NT2/D1 (cell line): ENCODE measurements around the gene BICC1.
A peak's percentile ranks its signal among the peaks of the same experiment; 100 is the strongest.
"Not testable (repeated sequence)": the region's sequence is repeated elsewhere in the genome, so short reads cannot be mapped to it uniquely, and the experiment has no call there.

Experiments used
- DNase-seq: peaks from one replicate; pipeline ENCODE4 v3.0.0-alpha.2; 2011; ENCODE audit warnings: low read depth, low spot score
- H3K27me3 ChIP-seq: 2 replicates; pipeline ENCODE4 v1.6.0; 2011; ENCODE audit warnings: mild to moderate bottlenecking; ENCODE audit not compliant: insufficient read length, insufficient read depth
- H3K36me3 ChIP-seq: 2 replicates; pipeline ENCODE4 v1.6.1; 2011; ENCODE audit warnings: mild to moderate bottlenecking, low read length, mixed read lengths; ENCODE audit not compliant: insufficient read depth, insufficient read length
- H3K4me1 ChIP-seq: 2 replicates; pipeline ENCODE4 v1.5.1; 2011; ENCODE audit not compliant: insufficient read depth, insufficient read length
- H3K4me3 ChIP-seq: 2 replicates; pipeline ENCODE4 v1.5.1; 2011; ENCODE audit warnings: low read depth; ENCODE audit not compliant: insufficient read length
- H3K9ac ChIP-seq: 2 replicates; pipeline ENCODE4 v1.6.0; 2011; ENCODE audit warnings: low read depth; ENCODE audit not compliant: insufficient read length
- H3K9me3 ChIP-seq: 2 replicates; pipeline ENCODE4 v1.5.1; 2011; ENCODE audit warnings: mild to moderate bottlenecking, low read length; ENCODE audit not compliant: insufficient read depth
- SUZ12 ChIP-seq: IDR thresholded peaks from 2 replicates; pipeline ENCODE4 v1.6.1; 2011; ENCODE audit not compliant: insufficient read length, insufficient read depth; ENCODE audit errors: extremely low read depth
- YY1 ChIP-seq: IDR thresholded peaks from 2 replicates; pipeline ENCODE4 v1.6.1; 2011; ENCODE audit not compliant: insufficient read length, insufficient read depth
- ZNF274 ChIP-seq: IDR thresholded peaks from 2 replicates; pipeline ENCODE4 v1.6.1; 2011; ENCODE audit warnings: mild to moderate bottlenecking, low read depth, low read length

The BICC1 gene

DNA sequence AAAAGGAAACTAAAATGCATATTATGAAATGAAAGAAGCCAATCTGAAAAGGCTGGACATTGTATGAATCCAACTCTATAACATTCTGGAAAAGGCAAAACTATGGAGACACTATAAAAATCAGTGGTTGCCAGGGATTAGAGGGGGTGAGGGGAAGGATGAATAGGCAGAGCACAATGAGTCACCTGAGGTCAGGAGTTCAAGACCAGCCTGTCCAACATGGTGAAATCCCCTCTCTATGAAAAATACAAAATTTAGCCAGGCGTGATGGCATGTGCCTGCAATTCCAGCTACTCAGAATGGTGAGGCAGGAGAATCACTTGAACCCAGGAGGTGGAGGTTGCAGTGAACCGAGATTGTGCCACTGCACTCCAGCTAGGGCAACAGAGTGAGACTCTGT lies 338.9 kb downstream of the BICC1 start:
- H3K27me3 ChIP-seq, result no peaks in the 10 kb centered on the region
- no peak overlapping the region for H3K4me3 ChIP-seq
- DNase-seq, result no peak
- no peaks in the 10 kb centered on the region for H3K4me1 ChIP-seq
- TF ChIP-seq SUZ12 (no peak), ZNF274 (no peak), YY1 (no peak)
- H3K9me3 ChIP-seq, result no peaks in the 10 kb centered on the region
- H3K9ac ChIP-seq, result no peak overlapping the region
- no peaks in the 10 kb centered on the region for H3K36me3 ChIP-seq

DNA sequence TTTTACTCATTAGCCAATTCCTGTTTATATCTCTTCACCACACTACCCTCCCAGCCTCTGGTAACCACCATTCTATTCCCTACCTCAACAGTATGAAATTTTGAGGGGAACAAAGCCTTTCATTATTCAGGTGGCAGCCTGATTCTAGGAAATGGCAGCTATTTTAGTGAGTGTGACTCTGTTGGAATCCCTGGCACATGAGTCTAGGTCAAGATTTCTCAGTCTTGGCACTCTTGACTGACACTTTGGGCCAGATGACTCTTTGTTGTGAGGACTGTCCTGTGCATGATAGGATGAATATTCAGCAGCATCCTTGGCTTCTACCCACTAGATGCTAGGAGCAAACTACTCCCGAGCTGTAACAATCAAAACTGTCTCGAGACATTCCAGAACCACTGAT lies 341.0 kb downstream of the BICC1 start:
- H3K9ac ChIP-seq, result no peak overlapping the region
- TF ChIP-seq YY1, result no peak
- no peak for TF ChIP-seq ZNF274
- no peak for TF ChIP-seq SUZ12
- H3K4me3 ChIP-seq, result no peak overlapping the region
- no peaks in the 10 kb centered on the region for H3K9me3 ChIP-seq
- H3K4me1 ChIP-seq, result no peaks in the 10 kb centered on the region
- H3K36me3 ChIP-seq, result no peaks in the 10 kb centered on the region
- H3K27me3 ChIP-seq, result no peaks in the 10 kb centered on the region
- no peak for DNase-seq

DNA sequence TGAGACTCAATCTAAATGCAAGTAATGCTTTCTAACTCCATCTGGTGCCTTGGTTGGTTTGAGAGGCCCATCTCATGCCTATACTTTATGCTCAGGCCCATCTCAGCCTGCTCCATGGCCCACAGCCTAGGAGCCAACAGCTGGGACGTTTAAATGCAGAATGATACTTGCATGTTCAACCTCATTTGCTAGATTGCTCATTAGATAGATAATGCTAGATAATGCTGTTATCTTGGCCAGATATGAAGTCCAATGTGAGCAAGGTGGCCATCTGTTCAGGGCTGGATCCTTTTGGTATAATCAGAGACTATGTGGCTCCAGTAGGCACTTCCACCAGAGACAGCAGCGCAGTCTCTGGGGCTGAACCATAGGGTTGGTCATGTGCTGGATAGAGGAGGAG lies 342.1 kb downstream of the BICC1 start:
- H3K9ac ChIP-seq, result no peak overlapping the region
- TF ChIP-seq ZNF274 (no peak), SUZ12 (no peak), YY1 (no peak)
- H3K9me3 ChIP-seq, result no peaks in the 10 kb centered on the region
- H3K4me1 ChIP-seq, result no peaks in the 10 kb centered on the region
- no peak for DNase-seq
- no peaks in the 10 kb centered on the region for H3K36me3 ChIP-seq
- no peaks in the 10 kb centered on the region for H3K27me3 ChIP-seq
- no peak overlapping the region for H3K4me3 ChIP-seq

DNA sequence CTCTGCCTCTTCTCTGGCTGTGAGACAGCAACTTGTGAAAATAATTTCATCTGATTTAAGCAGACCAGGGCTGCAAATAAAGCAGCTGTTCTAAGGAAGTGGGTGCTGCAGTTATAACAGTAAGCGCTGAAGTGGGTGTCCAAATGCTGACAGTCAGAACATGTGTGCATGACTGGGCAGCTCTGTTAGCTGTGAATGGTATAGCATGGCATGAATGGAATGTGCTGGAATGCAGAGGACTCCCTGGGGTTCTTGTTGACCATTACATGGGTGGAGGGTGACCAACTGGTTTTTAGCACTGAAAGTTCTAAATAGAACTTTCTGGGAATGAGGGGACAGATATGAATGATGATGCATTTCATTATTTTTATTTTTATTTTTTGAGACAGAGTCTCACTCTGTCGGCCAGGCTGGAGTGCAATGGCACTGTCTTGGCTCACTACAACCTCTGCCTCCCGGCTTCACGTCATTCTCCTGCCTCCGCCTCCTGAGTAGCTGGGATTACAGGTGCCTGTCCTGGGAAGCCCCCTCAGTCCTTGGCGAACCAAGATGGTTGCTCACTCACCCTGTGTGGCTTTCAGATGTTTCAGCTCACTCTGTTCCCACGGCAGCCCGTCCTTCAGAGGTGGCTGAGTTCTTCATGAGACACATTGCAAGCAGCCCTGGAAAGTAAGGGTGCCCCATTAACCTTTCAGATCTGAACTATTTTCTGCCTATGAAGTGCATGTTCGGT lies 344.0 kb downstream of the BICC1 start:
- Histone ChIP-seq H3K9ac (no peak overlapping the region), H3K36me3 (no peaks in the 10 kb centered on the region), H3K4me1 (no peaks in the 10 kb centered on the region), H3K9me3 (no peaks in the 10 kb centered on the region), H3K4me3 (no peak overlapping the region), H3K27me3 (no peaks in the 10 kb centered on the region)
- TF ChIP-seq ZNF274, result no peak
- TF ChIP-seq YY1, result no peak
- no peak for TF ChIP-seq SUZ12
- peak; percentile 5 for DNase-seq

DNA sequence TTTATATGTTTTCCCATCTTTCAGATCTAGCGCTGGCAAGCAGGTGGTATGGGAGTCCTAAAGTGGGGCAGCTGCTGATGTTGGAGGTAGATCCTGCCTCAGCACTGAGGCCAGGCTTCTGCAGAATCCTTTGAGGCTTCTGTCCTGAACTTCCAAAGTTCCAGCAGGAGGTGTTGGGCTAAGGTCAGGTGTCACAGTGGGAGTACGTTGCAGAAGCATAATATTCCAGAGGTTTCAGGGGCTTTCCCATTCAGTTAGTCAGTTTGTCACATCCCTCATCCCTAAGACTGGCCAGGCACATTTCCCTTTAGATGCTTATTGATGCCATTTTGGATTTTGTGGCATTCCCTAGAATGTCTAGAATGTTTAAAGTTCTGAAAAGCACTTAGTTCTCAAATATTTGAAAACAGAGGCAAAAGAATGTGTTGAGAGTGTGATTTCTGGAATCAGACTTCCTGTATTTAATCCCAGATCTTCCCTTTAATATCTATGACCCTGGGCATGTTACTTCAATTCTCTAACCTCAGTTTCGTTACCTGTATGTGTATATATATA lies 344.7 kb downstream of the BICC1 start:
- Histone ChIP-seq H3K36me3 (no peaks in the 10 kb centered on the region), H3K27me3 (no peaks in the 10 kb centered on the region), H3K4me3 (no peak overlapping the region), H3K9ac (no peak overlapping the region), H3K9me3 (no peaks in the 10 kb centered on the region), H3K4me1 (no peaks in the 10 kb centered on the region)
- TF ChIP-seq SUZ12 (no peak), YY1 (no peak), ZNF274 (no peak)
- no peak for DNase-seq

DNA sequence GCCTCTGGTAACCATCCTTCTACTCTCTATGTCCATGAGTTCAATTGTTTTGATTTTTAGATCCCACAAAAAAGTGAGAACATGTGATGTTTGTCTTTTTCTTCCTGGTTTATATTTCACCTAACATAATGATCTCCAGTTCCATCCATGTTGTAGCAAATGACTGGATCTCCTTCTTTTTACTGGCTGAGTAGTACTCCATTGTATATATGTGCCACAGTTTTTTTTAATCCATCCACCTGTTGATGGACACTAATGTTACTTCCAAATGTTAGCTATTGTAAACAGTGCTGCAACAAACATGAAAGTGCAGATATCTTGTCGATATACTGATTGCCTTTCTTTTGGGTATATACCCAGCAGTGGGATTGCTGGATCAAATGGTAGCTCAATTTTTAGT lies 345.5 kb downstream of the BICC1 start:
- not testable (repeated sequence) for H3K36me3 ChIP-seq, H3K4me1 ChIP-seq, DNase-seq

DNA sequence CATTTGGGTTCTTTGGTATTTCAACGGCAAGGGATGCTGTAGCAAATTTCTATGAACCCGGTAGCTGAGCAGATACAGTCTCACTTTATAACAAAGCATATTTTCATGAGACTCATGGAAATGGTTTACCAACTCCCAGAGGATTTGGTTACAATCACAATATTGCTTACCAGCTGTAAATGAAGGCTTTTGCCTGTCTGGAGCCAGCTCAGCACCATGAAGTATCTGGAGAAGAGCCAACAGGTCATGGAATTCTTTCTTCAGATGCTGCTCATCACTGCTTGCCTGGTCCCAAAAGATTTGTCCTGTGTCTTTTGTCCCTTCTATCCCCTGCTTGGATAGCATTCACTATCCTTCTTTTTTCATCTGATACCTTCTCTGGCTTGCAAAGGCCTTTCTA lies 346.9 kb downstream of the BICC1 start:
- H3K36me3 ChIP-seq, result no peaks in the 10 kb centered on the region
- H3K4me1 ChIP-seq, result no peaks in the 10 kb centered on the region
- H3K27me3 ChIP-seq, result no peaks in the 10 kb centered on the region
- no peak overlapping the region for H3K4me3 ChIP-seq
- TF ChIP-seq YY1, result no peak
- no peak for TF ChIP-seq ZNF274
- TF ChIP-seq SUZ12, result no peak
- H3K9ac ChIP-seq, result no peak overlapping the region
- DNase-seq, result no peak
- no peaks in the 10 kb centered on the region for H3K9me3 ChIP-seq

More for the DNA sequence above, 345.5 kb downstream of the BICC1 start:
- not testable (repeated sequence) for H3K9me3 ChIP-seq, H3K27me3 ChIP-seq, H3K9ac ChIP-seq, H3K4me3 ChIP-seq
